BLaER1 treated with 17β-estradiol and CSF1 and Interleukin-3, amounts not matched to agents 10 nM and 100 nM (cell line): ENCODE data around the gene MPHOSPH9.
A peak's percentile ranks its signal among the peaks of the same experiment; 100 is the strongest.
"Not testable (repeated sequence)": the region's sequence is repeated elsewhere in the genome, so short reads cannot be mapped to it uniquely, and the experiment has no call there.

Experiments
- H3K27ac ChIP-seq, 11 experiments: shearing (Covaris generic); formaldehyde crosslinking; 2 replicates each; pipeline ENCODE4 v1.8.1; 2022
- H3K27me3 ChIP-seq, 11 experiments: shearing (Covaris generic); formaldehyde crosslinking; 2 replicates each; pipeline ENCODE4 v1.8.1; 2022
- H3K36me3 ChIP-seq, 11 experiments: shearing (Covaris generic); formaldehyde crosslinking; 2 replicates each; pipeline ENCODE4 v1.8.1; 2022
- H3K4me1 ChIP-seq, 10 experiments: shearing (Covaris generic); formaldehyde crosslinking; 2 replicates each; pipeline ENCODE4 v1.8.1; 2022
- H3K4me2 ChIP-seq, 11 experiments: shearing (Covaris generic); formaldehyde crosslinking; 2 replicates each; pipeline ENCODE4 v1.8.1; 2022
- H3K4me3 ChIP-seq, 10 experiments: shearing (Covaris generic); formaldehyde crosslinking; 2 replicates each; pipeline ENCODE4 v1.8.1; 2022
- H3K9ac ChIP-seq, 11 experiments: shearing (Covaris generic); formaldehyde crosslinking; 2 replicates each; pipeline ENCODE4 v1.8.1; 2022
- H3K9me3 ChIP-seq, 11 experiments: shearing (Covaris generic); formaldehyde crosslinking; replicated peaks in 1 of 11; 2 replicates each; pipeline ENCODE4 v1.8.1; 2022
- H4K20me1 ChIP-seq, 11 experiments: shearing (Covaris generic); formaldehyde crosslinking; 2 replicates each; pipeline ENCODE4 v1.8.1; 2022
- Cebpa-rat ChIP-seq, 11 experiments: shearing (Covaris generic); IDR thresholded peaks; 2 replicates each; pipeline ENCODE4 v1.8.1; 2022

MPHOSPH9 gene

DNA sequence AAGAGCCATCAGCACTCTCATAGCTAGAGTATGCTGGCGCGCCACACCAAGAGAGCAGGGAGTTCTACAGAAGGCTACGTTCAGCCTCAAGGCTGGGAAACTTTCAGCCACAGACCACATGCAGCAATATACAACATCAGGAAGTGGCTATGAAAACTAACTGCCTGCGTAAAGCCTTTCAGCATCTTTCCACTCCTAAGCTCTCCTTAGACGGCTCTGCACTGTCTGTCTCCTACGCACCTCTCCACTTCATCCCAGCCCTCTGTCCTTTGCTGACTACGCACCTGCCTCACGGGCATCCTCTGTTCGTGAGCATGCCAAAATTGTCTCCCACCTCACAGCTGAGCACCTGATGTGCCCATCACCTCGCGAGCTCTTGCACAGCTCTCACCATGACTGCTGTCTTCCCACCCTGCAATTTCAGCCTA is 9.7 kb downstream of the MPHOSPH9 start:
- no peak for TF ChIP-seq Cebpa-rat (IDR thresholded peaks at IDR 0.05)
- peak overlapping the region in 6 of 11 experiments; percentile 1 to 31 (median 26); a peak in 6 of 22 replicates for H3K4me2 ChIP-seq
- H3K27ac ChIP-seq = 0 out of 22 replicates have a peak overlapping the region, but pooled peaks of 1 of the 11 experiments have one; percentile 1
- H4K20me1 ChIP-seq = peaks cover 0 to 12% (median 4%) of the 10 kb centered on the region in 11 experiments; a peak in 5 of 22 replicates
- H3K27me3 ChIP-seq = no peaks in the 10 kb centered on the region
- no peak overlapping the region for H3K9ac ChIP-seq
- H3K4me1 ChIP-seq = peaks cover 5 to 29% (median 21%) of the 10 kb centered on the region in 10 experiments; a peak in 19 of 20 replicates
- peaks cover 38 to 95% (median 78%) of the 10 kb centered on the region in 11 experiments for H3K36me3 ChIP-seq
- no peaks in the 10 kb centered on the region for H3K9me3 ChIP-seq
- H3K4me3 ChIP-seq = no peak overlapping the region

DNA sequence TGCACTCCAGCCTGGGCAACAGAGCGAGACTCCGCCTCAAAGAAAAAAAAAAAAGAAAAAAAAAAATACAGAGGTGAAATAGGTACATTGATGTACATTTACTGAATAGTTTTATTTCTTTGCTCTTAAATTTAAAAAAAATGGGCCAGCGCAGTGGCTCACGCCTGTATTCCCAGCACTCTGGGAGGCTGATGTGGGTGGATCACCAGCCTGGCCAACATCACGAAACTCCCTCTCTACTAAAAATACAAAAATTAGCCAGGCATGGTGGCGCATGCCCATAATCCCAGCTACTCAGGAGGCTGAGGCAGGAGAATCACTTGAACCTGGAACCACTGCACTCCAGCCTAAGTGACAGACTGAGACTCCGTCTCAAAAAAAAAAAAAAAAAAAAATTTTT is 25.1 kb downstream of the MPHOSPH9 start:
- H3K36me3 ChIP-seq = peaks cover 83 to 100% (median 99%) of the 10 kb centered on the region in 11 experiments
- not testable (repeated sequence) for H3K9me3 ChIP-seq, H3K9ac ChIP-seq, H3K27me3 ChIP-seq, H3K4me1 ChIP-seq, H3K4me2 ChIP-seq, H4K20me1 ChIP-seq, H3K27ac ChIP-seq, H3K4me3 ChIP-seq

DNA sequence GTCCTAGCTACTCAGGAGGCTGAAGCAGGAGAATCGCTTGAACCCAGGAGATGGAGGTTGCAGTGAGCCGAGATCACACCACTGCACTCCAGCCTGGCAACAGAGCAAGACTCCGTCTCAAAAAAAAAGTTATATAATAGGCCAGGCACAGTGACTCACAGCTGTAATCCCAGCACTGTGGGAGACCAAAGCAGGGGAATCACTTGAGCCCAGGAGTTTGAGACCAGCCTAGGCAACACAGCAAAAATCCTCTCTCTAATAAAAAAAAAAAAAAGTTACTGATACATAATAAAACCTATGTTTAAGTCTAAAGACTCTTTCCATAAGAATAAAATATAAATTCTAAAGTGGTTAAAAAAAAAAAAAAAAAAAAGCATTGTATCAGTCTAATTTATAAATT is 26.1 kb downstream of the MPHOSPH9 start:
- not testable (repeated sequence) for H3K4me3 ChIP-seq, H3K4me1 ChIP-seq, H3K4me2 ChIP-seq, H3K9ac ChIP-seq, H3K27me3 ChIP-seq, H3K9me3 ChIP-seq, H4K20me1 ChIP-seq, H3K27ac ChIP-seq
- H3K36me3 ChIP-seq = peaks cover 87 to 100% (median 100%) of the 10 kb centered on the region in 11 experiments

DNA sequence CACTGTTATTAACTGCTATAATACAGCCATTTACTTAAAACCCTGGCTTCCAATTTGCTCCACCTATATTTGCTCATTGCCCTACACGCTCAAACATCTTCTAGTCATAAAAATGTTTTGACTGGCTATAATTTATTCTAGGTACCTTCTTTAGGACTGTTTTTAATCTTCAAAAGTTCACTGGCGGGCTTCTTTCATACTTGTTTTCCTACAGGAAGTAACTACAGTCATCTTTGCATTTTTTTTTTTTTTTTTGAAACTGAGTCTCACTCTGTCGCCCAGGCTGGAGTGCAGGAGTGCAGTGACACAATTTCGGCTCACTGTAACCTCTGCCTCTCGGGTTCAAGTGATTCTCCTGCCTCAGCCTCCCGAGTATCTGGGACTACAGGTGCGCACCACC is 32.5 kb downstream of the MPHOSPH9 start:
- H3K4me2 ChIP-seq = no peak overlapping the region
- H3K9me3 ChIP-seq = no peaks in the 10 kb centered on the region
- peaks cover 56 to 100% (median 94%) of the 10 kb centered on the region in 11 experiments for H3K36me3 ChIP-seq
- H3K27ac ChIP-seq = no peak overlapping the region
- H3K4me1 ChIP-seq = no peaks in the 10 kb centered on the region
- H3K9ac ChIP-seq = no peak overlapping the region
- H3K27me3 ChIP-seq = no peaks in the 10 kb centered on the region
- H4K20me1 ChIP-seq = no peaks in the 10 kb centered on the region
- no peak overlapping the region for H3K4me3 ChIP-seq
- no peak for TF ChIP-seq Cebpa-rat (IDR thresholded peaks at IDR 0.05)

DNA sequence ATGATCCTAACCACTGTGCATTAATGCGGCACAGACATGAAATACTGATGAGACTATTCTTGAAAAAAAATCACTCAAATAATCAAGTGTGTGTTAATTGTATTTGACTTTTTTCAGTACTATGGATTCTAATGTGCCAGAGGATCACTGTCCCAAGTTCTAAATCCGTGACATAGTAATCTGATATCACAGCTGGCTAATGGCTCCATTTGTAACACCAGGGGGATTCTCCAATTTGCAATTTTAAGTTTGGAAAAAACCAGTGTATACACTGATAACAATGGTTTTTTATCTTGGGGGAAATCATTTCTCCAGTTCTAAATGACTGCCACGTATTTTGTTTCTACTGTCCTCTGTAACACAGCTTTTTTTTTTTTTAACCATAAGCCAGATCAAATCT is 33.0 kb downstream of the MPHOSPH9 start:
- H3K4me2 ChIP-seq = no peak overlapping the region
- no peaks in the 10 kb centered on the region for H4K20me1 ChIP-seq
- peaks cover 51 to 100% (median 94%) of the 10 kb centered on the region in 11 experiments for H3K36me3 ChIP-seq
- no peak overlapping the region for H3K9ac ChIP-seq
- no peak overlapping the region for H3K4me3 ChIP-seq
- H3K27me3 ChIP-seq = no peaks in the 10 kb centered on the region
- H3K4me1 ChIP-seq = no peaks in the 10 kb centered on the region
- no peak overlapping the region for H3K27ac ChIP-seq
- H3K9me3 ChIP-seq = no peaks in the 10 kb centered on the region
- TF ChIP-seq Cebpa-rat (IDR thresholded peaks at IDR 0.05) = no peak

DNA sequence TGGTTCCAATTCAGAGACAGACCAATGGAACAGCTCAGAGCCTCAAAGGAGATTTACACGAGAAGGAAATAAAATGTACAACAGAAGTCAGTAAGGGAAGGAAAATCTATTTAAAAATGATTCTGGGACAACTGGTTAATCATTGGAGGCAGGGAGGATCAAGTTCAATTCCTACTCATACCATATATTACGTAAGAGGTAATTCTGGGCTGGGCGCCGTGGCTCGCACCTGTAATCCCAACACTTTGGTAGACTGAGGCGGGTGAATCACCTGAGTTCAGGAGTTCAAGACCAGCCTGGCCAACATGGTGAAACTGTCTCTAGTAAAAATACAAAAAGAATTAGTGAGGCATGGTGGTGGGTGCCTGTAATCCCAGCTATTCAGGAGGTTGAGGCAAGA is 45.3 kb downstream of the MPHOSPH9 start:
- Histone ChIP-seq H3K27me3 (no peaks in the 10 kb centered on the region), H3K4me3 (no peak overlapping the region), H3K9ac (no peak overlapping the region), H3K4me1 (no peaks in the 10 kb centered on the region), H3K36me3 (peaks cover 75 to 100% (median 98%) of the 10 kb centered on the region in 11 experiments), H3K4me2 (no peak overlapping the region), H4K20me1 (0 out of 22 replicates have a peak, but pooled peaks cover 0 to 6% (median 0%) of the 10 kb centered on the region in 11 experiments), H3K27ac (no peak overlapping the region), H3K9me3 (no peaks in the 10 kb centered on the region)
- TF ChIP-seq Cebpa-rat (IDR thresholded peaks at IDR 0.05) = 0 out of 22 replicates have a peak, but pooled peaks of 2 of the 11 experiments have one; percentile 6 to 11

DNA sequence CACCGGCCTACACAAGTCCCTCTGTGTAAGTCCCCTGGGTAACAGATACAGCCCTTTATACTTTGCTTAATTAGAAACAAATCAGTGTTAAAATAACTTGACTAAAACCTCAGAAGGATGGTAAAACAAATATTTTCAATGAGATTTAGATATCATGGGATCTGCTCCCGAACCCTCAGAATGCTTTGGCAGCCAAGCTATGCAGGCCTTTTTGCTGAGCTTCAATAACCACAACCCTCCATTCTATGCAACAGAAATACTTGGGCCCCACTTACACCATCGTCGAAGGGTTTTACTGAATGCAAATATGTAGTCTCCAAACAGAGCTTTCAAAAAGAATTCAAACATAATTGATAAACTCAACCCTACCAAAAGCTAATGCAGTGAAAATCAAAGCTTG is 52.8 kb downstream of the MPHOSPH9 start:
- peaks cover 67 to 99% (median 94%) of the 10 kb centered on the region in 11 experiments for H3K36me3 ChIP-seq
- H3K27ac ChIP-seq = no peak overlapping the region
- H3K4me1 ChIP-seq = no peaks in the 10 kb centered on the region
- H3K4me3 ChIP-seq = no peak overlapping the region
- H3K9me3 ChIP-seq = no peaks in the 10 kb centered on the region
- no peak overlapping the region for H3K9ac ChIP-seq
- no peaks in the 10 kb centered on the region for H3K27me3 ChIP-seq
- H4K20me1 ChIP-seq = no peaks in the 10 kb centered on the region
- H3K4me2 ChIP-seq = no peak overlapping the region
- no peak for TF ChIP-seq Cebpa-rat (IDR thresholded peaks at IDR 0.05)

DNA sequence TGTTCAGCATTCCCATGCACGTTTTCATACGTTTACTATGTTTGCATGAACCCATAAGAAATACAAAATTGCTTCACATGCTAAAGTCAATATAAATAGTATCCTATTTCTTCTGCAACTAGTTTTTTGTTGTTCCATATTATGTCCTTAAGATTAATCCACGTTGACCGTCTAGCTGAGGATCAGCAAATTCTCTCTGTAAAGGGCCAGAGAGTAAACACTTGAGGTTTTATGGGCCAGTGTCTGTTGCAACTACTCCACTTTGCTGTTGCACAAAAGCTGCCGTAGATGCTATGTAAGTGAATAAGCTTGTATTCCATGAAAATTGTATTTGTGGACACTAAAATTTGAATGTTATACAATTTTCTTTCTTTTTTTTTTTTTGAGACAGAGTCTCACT is 61.0 kb downstream of the MPHOSPH9 start:
- H3K36me3 ChIP-seq = peaks cover 43 to 89% (median 79%) of the 10 kb centered on the region in 11 experiments

DNA sequence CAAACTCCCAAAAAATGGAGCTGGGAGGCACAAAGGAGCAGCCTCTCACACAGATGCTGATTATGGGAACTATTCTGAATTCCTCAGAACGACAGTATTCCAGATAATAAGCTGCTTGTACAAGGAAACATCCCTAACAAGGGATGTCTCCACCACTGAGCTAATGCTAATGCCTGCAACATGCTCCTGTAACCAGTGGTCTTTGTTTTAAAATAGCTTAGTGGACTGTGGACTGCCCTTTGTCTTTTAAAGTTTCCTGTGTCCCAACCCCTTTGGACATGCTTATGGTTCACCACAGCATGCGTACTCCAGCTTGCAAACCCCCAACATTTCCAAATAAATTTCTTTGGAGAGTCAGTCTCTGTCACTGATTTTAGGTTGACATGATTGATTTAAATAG is 65.6 kb downstream of the MPHOSPH9 start:
- Histone ChIP-seq H3K4me1 (no peaks in the 10 kb centered on the region), H3K9ac (no peak overlapping the region), H3K27me3 (no peaks in the 10 kb centered on the region), H3K27ac (no peak overlapping the region), H3K4me3 (no peak overlapping the region), H3K36me3 (peaks cover 57 to 90% (median 85%) of the 10 kb centered on the region in 11 experiments), H4K20me1 (peaks cover 0 to 6% (median 0%) of the 10 kb centered on the region in 11 experiments; a peak in 2 of 22 replicates), H3K9me3 (no peaks in the 10 kb centered on the region), H3K4me2 (no peak overlapping the region)
- TF ChIP-seq Cebpa-rat (IDR thresholded peaks at IDR 0.05) = no peak

More for the DNA sequence above, 61.0 kb downstream of the MPHOSPH9 start:
- H3K4me1 ChIP-seq = no peaks in the 10 kb centered on the region
- H3K4me3 ChIP-seq = no peak overlapping the region
- no peak overlapping the region for H3K27ac ChIP-seq
- peaks cover 0 to 4% (median 0%) of the 10 kb centered on the region in 11 experiments; a peak in 3 of 22 replicates for H4K20me1 ChIP-seq
- H3K9me3 ChIP-seq = no peaks in the 10 kb centered on the region
- TF ChIP-seq Cebpa-rat (IDR thresholded peaks at IDR 0.05) = no peak
- H3K9ac ChIP-seq = no peak overlapping the region
- no peak overlapping the region for H3K4me2 ChIP-seq
- H3K27me3 ChIP-seq = no peaks in the 10 kb centered on the region

DNA sequence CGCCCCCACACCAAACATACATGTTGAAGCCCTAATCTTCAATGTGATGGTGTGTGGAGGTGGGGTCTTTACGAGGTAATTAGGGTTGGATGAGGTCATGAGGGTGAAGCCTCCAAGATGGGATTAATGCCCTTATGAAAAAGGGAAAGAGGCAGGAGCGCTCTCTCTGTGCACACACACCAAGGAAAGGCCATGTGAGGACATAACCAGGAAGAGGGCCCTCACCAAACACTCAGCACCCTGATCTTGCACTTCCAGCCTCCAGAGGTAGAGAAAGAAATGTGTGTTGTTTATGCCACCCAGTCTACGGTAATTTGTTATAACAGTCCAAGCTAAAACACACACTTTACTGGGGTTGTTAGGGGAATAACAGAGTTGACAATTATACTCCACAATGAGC is 67.4 kb downstream of the MPHOSPH9 start:
- Histone ChIP-seq H3K27ac (no peak overlapping the region), H3K27me3 (no peaks in the 10 kb centered on the region), H3K36me3 (peaks cover 54 to 91% (median 85%) of the 10 kb centered on the region in 11 experiments), H4K20me1 (peaks cover 0 to 6% (median 0%) of the 10 kb centered on the region in 11 experiments; a peak in 2 of 22 replicates), H3K9ac (no peak overlapping the region), H3K9me3 (no peaks in the 10 kb centered on the region), H3K4me3 (no peak overlapping the region), H3K4me2 (no peak overlapping the region), H3K4me1 (no peaks in the 10 kb centered on the region)
- no peak for TF ChIP-seq Cebpa-rat (IDR thresholded peaks at IDR 0.05)
